Thyroid gland (tissue), 4 donors: Measurements from ENCODE around the gene CLEC4D.

Experiments used
- POLR2A ChIP-seq, 2 donors: fragments of 450-650 bp; IDR thresholded peaks; one replicate each; pipeline ENCODE4 v1.6.1; 2017; ENCODE audit warnings: antibody characterized with exemption in 2 of 2, mild to moderate bottlenecking in 2 of 2, moderate library complexity in 1 of 2
- TF ChIP-seq, protein P1 (sequence below), 6 experiments: fragments of 200-600 bp in 3 of 6; fragments of 450-650 bp in 3 of 6; sonication (generic) in 3 of 6; IDR thresholded peaks; one replicate each; pipeline ENCODE4 v1.5.1; 2016 to 2019; ENCODE audit warnings: antibody characterized with exemption in 6 of 6, mild to moderate bottlenecking in 2 of 6, inconsistent platforms in 1 of 6, moderate library complexity in 1 of 6

- TF ChIP-seq, protein P1, sequence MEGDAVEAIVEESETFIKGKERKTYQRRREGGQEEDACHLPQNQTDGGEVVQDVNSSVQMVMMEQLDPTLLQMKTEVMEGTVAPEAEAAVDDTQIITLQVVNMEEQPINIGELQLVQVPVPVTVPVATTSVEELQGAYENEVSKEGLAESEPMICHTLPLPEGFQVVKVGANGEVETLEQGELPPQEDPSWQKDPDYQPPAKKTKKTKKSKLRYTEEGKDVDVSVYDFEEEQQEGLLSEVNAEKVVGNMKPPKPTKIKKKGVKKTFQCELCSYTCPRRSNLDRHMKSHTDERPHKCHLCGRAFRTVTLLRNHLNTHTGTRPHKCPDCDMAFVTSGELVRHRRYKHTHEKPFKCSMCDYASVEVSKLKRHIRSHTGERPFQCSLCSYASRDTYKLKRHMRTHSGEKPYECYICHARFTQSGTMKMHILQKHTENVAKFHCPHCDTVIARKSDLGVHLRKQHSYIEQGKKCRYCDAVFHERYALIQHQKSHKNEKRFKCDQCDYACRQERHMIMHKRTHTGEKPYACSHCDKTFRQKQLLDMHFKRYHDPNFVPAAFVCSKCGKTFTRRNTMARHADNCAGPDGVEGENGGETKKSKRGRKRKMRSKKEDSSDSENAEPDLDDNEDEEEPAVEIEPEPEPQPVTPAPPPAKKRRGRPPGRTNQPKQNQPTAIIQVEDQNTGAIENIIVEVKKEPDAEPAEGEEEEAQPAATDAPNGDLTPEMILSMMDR (IDR thresholded peaks at IDR 0.05), result no peak
- TF ChIP-seq POLR2A (IDR thresholded peaks at IDR 0.05), result no peak
These were observed 36.1 kb downstream of the CLEC4D start for GRCh38 chr12:8549381-8549780.
